ENCODE data around the gene ADAM19. TPM values are rescaled to one million over a fixed set of nuclear protein-coding genes. Genes with fewer than 3 reads are reported as not detected.

ADAM19 gene
- total RNA-seq, 4 donors from 2014 or later, result 6.4 to 15.2 (median 10.0) TPM

- Histone ChIP-seq H3K9me3 (no peaks in the 10 kb centered on the region), H3K4me1 (peaks cover 26 to 40% of the 10 kb centered on the region in 2 donors), H3K4me3 (replicated peaks in 1 of 3) (no peak overlapping the region), H3K27me3 (no peaks in the 10 kb centered on the region), H3K36me3 (no peaks in the 10 kb centered on the region), H3K27ac (no peak overlapping the region)
- intact Hi-C loops (cut with DNase I), result no loop called here
- DNase-seq, result peak; percentile 24 to 32
- no peak for TF ChIP-seq CTCF (IDR thresholded peaks at IDR 0.05)
- no peak for TF ChIP-seq POLR2A (IDR thresholded peaks at IDR 0.05)
- WGBS, 2 donors, result 94 to 96% methylated on average over 8 of the region's 8 CpGs
Measured at GRCh38 chr5:157513182-157513581, 62.4 kb downstream of the ADAM19 start.

- intact Hi-C loops (cut with DNase I), result no loop called here
- H3K9me3 ChIP-seq, result no peaks in the 10 kb centered on the region
- 42% methylated on average over 9 of the region's 9 CpGs for WGBS, 2 donors
- H3K36me3 ChIP-seq, result no peaks in the 10 kb centered on the region
- no peak for TF ChIP-seq POLR2A (IDR thresholded peaks at IDR 0.05)
- TF ChIP-seq CTCF (IDR thresholded peaks at IDR 0.05), result no peak
- DNase-seq, result peak; percentile 89
- no peaks in the 10 kb centered on the region for H3K27me3 ChIP-seq
- H3K27ac ChIP-seq, result peak overlapping the region; percentile 18 to 85 (median 66)
- peaks cover 21 to 36% of the 10 kb centered on the region in 2 donors for H3K4me1 ChIP-seq
- no peak overlapping the region for H3K4me3 ChIP-seq (replicated peaks in 1 of 3)
Measured at GRCh38 chr5:157511651-157512644, 63.6 kb downstream of the ADAM19 start.

GRCh38 chr5:157510682-157511081 lies 64.9 kb downstream of the ADAM19 start:
- Histone ChIP-seq H3K27ac (peak overlapping the region; percentile 55 to 85 (median 66)), H3K4me1 (peaks cover 16 to 23% of the 10 kb centered on the region in 2 donors), H3K9me3 (no peaks in the 10 kb centered on the region), H3K4me3 (replicated peaks in 1 of 3) (no peak overlapping the region), H3K27me3 (no peaks in the 10 kb centered on the region), H3K36me3 (no peaks in the 10 kb centered on the region)
- no peak for TF ChIP-seq CTCF (IDR thresholded peaks at IDR 0.05)
- no peak for TF ChIP-seq POLR2A (IDR thresholded peaks at IDR 0.05)
- no peak for DNase-seq
- intact Hi-C loops (cut with DNase I), result no loop called here
- 91 to 93% methylated on average over 5 of the region's 5 CpGs for WGBS, 2 donors

GRCh38 chr5:157509587-157509986 lies 66.0 kb downstream of the ADAM19 start:
- intact Hi-C loops (cut with DNase I), result no loop called here
- TF ChIP-seq CTCF (IDR thresholded peaks at IDR 0.05), result no peak
- H3K36me3 ChIP-seq, result no peaks in the 10 kb centered on the region

GRCh38 chr5:157509093-157509492 lies 66.5 kb downstream of the ADAM19 start:
- TF ChIP-seq CTCF (IDR thresholded peaks at IDR 0.05) (no peak), POLR2A (IDR thresholded peaks at IDR 0.05) (no peak)
- H3K4me1 ChIP-seq, result peaks cover 16 to 21% of the 10 kb centered on the region in 2 donors
- intact Hi-C loops (cut with DNase I), result no loop called here
- no peak overlapping the region for H3K27ac ChIP-seq
- H3K36me3 ChIP-seq, result no peaks in the 10 kb centered on the region
- WGBS, 2 donors, result 93 to 95% methylated on average over 9 of the region's 9 CpGs
- no peak for DNase-seq
- H3K4me3 ChIP-seq (replicated peaks in 1 of 3), result no peak overlapping the region
- H3K27me3 ChIP-seq, result no peaks in the 10 kb centered on the region
- H3K9me3 ChIP-seq, result no peaks in the 10 kb centered on the region

More at GRCh38 chr5:157509587-157509986, 66.0 kb downstream of the ADAM19 start:
- no peaks in the 10 kb centered on the region for H3K27me3 ChIP-seq
- no peak for DNase-seq
- no peak overlapping the region for H3K27ac ChIP-seq
- peaks cover 16 to 21% of the 10 kb centered on the region in 2 donors for H3K4me1 ChIP-seq
- H3K4me3 ChIP-seq (replicated peaks in 1 of 3), result no peak overlapping the region
- no peaks in the 10 kb centered on the region for H3K9me3 ChIP-seq
